Midbrain (tissue), 1 donor: ENCODE data around the gene MDC1.

Source experiments
- DNase-seq: peaks from one replicate; lab custom pipeline; 2025; lab: John Stamatoyannopoulos, UW

MDC1 gene

DNA sequence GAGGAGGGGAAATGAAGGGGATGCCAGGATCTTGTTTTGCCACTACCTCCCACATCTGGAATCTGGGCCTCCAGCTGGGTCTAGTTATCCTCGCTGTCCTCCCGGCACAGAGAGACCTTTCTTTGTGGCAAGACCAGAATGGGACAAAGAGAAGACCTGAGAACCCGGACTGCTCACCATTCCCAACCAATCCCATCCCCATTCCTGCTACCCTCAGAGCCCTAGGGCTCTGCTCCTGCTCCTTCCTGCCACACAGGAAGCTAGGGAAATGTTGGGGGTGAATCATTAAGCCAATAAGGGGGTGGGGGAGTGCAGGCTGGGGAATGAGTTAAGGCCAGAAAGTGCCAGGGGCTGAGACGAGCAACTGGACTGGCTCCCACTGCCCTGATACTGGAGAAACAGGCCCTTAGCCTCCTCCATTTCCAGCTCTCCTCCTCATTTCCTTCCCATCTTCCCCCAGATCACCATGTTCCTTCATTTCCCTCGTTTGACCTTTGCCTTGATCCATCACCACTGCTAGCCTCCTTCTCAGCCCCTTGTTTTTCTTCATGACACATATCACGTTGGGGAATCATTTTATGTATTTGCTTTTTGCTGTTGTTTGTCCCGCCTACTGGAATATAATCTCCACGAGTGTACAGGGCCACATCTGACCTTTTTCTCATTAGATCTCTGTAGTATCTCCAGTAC is 31.9 kb upstream of the MDC1 start:
- DNase-seq, result no peak

DNA sequence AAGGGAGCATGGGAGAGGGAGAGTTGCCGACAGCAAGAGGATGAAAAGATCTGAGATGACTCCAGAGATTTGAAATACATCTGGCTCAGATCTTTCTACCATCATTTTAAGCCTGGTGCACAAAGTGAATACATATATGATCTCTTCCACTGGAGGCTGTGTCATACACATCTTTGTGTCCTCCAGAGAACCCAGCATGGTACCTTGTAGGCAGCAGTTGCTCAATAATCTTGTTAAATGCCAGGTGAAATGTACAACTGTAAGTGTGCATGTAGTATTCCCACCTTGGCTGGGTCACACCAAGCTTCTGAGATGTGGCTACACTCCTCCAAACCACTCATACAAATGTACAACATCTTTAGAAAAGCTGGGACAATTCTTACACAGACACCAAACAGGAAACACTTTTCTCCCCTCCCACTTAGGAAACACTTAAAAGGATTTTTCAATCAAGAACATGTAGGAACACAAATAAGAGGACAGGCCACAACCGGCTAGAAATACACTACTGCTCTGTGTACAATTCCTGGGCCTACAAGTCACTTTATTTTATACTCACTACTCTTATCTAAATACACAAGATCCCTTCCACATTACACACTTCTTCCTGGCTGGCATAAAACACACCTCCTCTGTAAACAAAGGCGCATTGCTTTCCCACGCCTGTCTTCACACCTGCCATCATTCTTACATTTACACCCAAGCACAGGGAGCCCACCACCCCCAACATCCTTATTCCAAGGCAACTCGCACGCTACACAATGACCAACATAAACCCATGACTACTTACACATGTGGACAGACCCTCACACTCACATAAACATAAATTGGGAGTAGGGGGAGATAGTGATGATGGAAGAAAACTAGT is 31.1 kb upstream of the MDC1 start:
- no peak for DNase-seq

DNA sequence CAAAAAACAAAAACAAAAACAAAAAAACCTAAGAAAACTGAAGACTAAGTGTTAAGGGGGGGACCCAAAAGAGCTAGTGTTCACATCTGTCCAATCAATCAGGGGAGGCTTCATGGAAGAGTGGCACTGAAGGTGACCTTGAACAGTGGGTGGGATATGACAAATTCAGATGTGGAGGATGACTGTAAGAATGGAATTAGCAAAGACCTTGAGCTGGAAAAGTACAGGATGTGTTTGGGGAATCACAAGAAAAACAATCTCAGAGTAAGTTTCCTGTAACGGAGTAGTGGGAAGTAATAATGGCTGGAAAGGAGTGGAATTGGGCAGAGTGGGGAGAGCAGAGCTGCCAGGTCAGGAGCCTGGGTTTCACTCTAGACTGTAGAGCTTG is 30.2 kb upstream of the MDC1 start:
- no peak for DNase-seq

DNA sequence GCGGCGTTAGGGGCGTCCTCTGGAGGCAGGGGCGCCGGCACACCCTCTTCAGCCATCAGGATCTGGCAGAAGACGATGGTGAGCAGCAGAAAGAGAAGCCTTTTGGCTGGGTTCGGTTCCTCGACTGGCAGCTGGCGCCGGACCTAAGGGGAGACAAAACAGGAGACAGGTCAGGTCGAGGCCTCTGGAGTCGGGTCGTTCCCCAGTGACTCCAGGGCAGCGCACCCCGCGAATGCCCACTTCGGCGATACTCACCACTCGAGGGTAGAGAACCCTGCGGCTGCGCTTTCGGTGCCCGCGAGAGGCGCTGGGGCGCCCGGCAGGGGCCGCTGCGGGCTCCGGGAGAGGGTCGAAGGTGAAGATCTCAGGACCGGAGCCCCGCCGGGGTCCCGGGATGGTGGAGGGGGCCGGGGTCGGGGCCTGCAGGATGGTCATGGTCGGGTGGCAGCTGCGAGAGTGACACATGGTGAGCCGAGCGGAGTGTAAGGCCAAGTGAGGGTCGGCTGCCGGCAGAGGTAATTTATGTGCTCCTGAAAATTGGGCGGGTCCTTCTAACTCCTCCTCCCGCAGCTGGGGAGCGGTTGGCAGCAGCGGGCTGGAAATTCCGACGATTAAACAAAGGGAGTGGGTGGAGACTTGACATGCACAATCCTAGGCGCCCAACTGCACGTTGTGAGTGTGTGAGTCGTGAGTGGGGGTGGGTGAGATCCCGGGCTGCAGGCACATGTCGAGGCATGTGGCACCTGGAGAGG is 27.1 kb upstream of the MDC1 start, which contains the start of gene IER3:
Gene IER3, minus strand, starts transcription at position 494 of the 752 bp plus-strand sequence. Its CDS starts 29 bp downstream, at position 465.
- DNase-seq, result peak; percentile 61

DNA sequence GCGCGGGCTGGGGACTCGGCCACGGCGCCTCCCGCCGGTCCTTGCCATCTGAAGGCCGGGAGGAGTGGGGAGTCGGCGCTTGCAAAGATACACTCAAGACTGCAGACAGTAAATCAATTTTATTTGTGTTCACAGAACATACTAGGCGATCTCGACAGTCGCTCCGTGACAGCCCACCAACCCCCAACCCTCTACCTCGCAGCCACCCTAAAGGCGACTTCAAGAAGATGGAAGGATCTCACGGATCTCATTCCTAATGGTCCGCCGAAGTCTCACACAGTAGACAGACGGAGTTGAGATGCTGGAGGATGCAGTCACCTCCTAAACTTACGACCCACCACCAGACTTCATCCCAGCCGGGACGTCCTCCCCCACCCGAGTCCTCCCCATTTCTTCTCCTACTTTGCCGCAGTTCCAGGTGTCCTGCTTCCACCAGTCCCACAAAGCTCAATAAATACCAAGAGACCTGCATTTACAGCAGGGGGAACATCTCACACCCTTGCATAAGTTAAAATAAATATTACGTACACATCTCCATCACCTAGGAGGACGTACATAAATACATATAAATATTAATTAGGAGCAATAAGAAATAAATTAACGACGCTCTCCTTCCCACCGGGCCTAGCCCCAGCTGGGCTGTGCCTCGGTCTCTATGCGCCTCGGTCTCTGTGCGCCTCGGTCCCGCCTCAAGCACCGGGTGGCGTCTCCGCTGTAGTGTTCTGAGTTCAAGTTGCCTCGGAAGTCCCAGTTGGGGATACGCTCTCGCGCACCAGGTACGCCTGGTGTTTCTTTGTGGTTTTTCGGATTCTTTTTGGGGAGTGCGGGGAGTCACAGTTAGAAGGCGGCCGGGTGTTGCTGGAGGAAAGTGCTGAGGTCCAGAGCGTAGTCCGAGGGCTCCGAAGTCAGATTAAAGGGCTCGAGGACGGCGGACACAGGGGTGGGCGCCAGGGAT is 26.3 kb upstream of the MDC1 start:
- DNase-seq, result no peak

DNA sequence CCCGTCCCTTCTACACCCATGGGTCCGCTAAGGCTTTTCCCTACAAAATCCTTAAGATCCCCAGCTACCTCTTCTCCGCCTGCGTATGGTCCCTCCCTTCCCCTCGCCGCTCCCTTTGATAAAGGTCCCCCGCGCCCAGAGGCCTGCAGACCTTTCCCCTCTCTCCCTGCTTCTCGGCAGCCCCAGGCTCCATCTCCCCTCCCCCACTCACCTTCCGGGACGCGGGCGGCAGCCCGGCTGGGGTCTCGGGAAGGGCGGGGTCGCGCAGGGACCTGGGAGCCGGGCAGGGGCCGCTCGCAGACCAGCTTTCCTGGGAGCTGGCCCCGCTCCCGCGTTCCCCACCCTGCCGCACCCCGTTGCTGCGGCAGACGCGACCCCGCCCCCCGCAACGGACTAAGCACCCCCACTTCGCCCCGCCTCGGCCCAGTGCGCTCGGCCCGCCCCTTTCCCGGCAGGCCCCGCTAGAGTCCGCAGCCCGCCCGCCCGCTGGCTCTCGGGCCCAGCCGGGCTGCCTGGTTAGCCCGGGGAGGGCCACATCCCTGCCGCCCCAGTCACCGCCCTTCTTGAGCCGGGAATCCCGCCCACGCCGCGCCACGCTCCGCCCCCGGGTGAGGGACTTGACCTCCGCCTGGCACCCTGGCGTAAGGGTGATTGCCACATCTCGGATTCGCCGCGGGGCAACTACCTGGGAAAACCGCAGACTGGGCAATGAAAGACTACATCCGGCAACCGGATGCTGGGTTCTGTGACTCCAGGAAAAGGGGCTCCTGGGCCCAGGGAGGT is 25.4 kb upstream of the MDC1 start, which contains the start of gene FLOT1:
Gene FLOT1, minus strand, starts transcription at position 372 of the 783 bp plus-strand sequence. CDS start 498 bp downstream, outside the sequence.
- DNase-seq, result peak; percentile 92

DNA sequence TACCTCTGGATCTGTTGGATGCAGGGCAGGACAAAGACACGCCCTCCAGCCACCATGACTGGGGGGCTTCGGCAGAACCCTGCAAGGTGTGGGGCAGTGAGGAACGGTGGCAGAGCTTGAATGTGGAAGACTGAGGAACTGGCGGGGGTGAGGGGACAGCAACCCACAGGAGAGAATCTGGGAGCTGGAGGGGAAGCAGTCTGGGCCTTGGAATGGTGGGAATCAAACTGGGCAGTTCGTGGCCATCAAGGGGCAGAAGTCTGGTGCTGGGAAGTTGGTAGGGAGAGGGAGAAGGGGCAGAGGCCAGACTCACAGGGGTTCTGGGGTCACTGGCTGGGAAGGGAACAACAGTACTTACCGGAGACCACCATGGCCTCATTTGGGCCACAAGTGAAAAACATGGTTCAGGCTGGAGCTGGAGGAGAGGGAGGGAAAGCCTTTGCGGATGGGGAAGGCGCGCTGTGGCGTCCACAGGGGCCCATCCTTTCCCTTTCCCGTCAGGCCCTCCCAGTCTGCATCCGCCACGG is 24.8 kb upstream of the MDC1 start:
- no peak for DNase-seq

DNA sequence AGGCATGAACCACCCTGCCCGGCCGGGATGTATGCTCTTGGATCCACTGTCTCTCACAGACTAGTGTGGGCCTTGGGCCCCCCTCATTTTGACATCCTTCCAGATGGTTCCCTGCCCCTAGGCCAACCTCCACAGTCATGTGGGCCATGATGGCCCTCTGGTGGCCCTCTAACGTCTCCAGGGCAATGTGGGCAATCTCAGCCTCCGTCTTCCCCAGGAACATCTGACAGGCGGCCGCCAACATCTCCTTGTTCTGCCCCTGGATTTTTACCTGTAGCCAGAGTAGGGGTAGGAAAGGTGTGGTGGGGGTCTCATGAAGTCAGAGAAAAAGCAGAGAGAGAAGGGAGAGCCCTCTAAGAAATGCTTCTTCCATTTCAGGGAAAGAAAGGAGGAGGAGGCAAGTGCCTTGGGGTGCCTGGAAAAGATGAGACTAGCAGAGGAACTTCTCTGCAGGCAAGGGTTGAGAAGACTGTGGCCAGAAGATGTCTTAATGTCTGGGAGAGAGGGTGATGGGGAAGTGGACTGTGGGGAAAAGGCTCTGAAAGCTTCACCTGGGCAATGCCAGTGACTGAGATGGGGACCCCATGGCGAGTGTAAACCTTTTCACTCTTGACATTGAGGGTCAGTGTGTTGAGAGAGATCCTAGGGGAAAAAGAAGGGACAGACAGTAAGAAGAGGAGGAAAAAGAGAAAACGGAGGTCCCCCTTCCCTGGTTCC is 24.1 kb upstream of the MDC1 start:
- no peak for DNase-seq

DNA sequence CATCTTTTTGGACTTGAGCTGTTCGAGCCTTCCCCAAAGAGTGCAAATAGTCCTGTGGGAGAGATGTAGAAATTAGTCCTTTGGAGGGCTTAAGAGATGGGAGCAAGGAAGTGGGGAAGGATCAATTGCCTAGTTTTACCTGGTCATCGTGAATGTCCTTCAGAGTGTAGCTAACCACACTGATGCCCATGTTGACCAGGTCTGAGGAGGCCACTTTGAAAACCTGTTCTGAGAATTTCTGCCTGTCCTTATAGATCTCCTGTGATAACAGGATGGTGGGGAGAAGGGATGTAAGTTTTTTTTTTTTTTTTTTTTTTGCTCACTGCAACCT is 23.4 kb upstream of the MDC1 start:
- DNase-seq, result no peak

DNA sequence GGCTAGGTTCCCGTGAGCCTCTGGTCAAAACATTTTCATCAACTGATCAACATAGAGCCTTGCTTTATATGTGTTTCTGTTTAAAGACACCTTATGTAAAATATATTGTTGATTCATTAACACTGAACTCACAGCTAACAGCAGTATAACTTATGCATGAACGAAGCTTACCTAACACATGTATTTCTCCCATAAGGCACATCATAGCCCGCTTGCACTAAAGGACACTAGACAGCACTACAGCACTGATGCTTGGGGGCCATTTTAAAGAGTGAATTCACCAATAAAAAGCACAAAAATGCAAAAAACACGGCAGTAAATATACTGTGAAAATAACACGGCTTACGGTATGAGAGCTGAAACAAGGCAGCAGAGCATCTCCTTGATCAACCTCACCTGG is 21.5 kb upstream of the MDC1 start:
- DNase-seq, result no peak

DNA sequence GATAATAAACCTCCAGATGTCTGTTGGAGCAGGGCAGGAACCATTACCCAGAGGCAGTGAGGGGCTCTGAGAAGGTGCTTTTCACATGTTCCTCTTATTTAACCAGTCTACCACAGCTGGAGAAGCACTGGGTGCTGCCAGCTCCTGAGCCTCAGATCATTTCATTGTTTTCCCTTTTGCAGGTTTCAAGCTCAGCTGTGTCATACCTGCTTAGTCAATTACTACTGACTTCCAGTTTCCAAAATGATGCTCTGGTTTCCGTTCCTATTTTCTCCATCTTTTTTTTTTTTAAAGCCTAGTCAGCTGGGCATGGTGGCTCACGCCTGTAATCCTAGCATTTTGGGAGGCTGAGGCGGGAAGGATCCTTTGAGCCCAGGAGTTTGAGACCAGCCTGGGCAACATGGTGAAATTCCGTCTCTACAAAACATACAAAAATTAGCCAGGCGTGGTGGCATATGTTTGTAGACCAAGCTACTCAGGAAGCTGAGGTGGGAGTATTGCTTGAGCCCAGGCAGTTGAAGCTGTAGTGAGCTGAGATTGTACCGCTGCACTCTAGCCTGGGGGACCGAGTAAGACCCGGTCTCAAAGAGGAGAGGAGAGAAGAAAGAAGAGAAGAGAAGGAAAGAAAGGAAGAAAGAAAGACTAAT is 18.7 kb upstream of the MDC1 start:
- no peak for DNase-seq

DNA sequence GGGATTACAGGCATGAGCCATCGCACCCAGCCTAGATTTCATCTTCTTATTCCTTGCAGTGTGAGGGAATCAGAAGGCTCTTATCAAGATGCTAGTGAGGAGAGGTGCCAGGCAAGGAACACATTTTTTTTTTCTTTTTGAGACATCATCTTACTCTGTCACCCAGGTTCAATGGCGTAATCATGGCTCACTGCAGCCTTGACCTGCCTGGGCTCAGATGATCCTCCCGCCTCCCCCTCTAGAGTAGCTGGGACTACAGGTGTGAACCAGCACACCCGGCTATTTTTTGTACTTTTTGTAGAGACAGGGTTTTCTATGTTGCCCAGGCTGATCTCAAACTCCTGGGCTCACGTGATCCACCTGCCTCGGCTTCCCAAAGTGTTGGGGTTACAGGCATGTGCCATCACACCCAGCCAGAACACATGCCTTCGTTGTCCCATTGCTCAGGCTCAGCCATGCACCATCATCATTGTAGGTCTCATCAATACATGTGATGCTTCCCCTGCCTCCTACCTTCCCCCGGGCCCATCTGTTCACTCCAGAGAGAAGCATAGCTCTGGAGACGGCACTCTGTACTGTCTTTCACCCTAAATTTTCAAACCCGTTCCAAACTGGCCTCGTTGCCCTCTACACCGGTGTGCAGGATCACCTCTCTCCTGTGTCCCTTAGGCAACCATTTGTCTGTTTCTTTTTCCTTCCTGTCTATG is 15.3 kb upstream of the MDC1 start:
- no peak for DNase-seq

DNA sequence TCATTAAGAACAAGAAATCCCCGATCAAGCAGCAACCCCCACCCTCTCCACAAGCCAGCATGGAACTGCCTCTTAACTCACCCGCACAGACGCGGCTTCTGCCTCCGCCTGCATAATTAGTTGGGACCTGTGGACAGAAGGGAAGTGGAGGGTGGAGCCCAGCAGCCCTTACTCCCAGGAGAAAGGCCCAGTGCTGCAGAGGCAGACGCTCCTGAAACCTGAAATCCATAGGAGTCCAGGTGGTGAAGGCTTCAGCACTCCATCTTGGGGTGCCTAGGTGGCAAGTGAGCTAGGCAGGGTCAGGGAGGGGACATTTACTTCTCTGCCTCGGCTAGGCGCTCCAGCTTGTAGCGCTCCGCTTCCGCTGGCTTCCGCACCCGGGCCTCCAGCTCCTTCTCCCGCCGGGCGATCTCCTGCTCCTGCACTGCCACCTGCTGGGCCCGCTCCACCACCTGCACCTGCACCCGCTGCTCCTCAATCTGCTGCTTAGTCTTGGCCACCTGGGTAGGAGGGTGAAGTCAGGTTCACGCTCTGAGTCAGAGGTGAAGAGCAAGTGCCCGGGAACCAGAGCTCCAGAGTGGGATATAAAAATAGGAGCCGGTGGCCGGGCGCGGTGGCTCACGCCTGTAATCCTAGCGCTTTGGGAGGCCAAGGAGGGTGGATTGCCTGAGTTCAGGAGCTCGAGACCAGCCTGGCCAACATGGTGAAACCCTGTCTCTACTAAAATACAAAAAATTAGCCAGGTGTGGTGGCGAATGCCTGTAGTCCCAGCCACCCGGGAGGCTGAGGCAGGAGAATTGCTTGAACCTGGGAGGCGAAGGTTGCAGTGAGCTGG is 13.7 kb upstream of the MDC1 start:
- DNase-seq, result no peak

DNA sequence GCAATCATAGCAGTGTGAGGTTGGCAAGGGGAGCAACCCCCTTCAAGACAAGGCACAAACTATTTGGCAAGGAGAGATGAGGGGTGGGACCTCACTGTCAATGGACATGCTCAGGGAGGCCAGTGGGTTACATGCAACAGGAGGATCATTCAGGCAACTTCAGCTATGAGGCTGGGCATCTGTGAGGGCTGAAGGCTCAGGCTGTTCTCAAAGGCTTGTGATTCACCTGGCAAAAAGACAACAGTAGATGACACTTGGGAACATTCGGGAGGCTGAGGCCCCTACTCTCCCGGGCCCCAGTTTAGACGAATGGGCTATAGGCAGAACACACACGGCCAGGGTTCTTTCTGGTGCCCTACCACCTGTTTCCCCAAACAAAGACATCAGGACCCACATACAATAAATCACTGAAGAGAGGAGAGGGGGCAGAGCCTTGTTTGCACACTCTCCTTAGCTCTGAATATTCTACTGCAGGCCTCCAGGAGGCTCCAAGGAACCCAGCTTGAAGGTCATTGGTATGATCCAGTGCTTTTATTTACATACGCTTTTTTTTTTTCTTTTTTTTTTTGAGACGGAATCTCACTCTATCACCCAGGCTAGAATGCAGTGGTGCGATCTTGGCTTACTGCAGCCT is 11.0 kb upstream of the MDC1 start:
- no peak for DNase-seq

DNA sequence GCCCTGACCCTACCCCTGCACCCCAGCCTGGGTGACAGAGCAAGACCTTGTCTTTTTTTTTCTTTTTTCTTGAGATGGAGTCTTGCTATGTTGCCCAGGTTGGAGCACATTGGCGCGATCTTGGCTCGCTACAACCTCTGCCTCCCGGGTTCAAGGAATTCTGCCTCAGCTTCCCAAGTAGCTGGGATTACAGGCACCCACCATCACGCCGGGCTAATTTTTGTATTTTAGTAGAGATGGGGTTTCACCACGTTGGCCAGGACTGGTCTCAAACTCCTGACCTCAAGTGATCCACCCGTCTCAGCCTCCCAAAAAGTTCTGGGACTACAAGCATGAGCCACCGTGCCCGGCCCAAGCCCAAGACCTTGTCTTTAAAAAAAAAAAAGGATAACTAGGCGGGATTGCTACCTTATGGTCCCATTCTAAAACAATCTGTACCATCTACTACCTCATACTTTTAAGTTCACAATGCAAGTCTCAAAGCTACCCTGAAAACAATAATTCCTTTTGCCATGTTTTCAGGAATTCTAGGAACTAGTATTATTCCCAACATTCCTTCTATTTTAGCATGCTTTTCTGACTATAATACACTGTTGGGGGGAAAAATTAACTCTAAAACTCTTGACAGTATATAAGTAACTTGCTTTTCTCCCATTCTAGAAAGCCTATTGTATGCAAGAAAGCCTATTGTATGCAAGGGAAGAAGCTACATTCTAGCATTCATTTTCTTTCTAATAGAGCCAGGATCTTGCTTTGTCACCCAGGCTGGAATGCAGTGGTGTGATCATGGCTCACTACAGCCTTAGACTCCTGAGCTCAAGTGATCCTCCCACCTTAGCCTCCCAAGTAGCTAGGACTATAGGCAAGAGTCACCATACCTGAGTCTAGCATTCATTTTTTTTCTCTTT is 9.7 kb upstream of the MDC1 start:
- DNase-seq, result no peak
